WI38 (cell line): ENCODE results near the gene OBSCN.

Source experiments
- H3K4me3 ChIP-seq: 2 replicates; pipeline ENCODE4 v1.5.1; 2011; ENCODE audit warnings: low read depth, mild to moderate bottlenecking, control low read depth, low read length
- TF ChIP-seq, protein P1 (sequence below): IDR thresholded peaks from 2 replicates; pipeline ENCODE4 v1.5.1; 2012; ENCODE audit warnings: low read depth, mild to moderate bottlenecking, control low read depth, low read length

OBSCN gene

DNA sequence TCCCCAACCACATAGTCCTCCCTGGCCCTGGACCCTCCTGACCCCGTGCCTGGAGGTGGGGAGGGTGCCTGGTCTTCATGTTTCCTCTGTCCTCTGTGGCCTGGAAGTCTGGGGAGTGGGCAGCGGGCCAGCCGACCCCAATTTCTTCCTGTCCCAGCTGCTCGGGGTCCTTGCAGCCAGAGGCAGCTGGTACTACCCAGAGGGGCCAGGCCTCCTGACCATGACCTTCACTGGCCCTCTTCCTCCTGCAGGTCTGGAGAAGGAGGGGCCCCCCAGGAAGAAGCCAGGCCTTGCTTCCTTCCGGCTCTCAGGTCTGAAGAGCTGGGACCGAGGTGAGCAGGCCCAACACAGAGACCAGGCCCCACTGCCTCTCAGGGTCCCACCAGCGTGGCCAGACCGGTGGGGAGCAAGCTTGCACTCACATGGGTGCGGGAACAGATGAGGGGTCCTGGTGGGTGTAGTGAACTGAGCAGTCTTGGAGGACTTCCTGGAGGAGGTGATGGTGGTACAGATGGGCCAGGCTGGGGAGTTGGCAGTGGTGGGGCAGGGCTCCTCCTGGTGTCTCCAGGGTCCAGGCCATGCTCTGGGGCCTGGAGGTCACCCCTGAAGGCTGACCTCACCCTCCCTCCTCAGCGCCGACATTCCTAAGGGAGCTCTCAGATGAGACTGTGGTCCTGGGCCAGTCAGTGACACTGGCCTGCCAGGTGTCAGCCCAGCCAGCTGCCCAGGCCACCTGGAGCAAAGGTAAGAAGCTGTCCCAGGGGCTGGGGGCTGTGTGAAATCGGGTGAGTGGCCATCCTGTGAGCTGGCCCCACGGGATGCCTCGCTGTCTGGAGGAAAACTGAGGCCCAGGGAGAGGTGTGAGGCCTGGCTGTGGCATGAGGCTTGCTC is 166.1 kb downstream of the OBSCN start:
- TF ChIP-seq, protein P1, sequence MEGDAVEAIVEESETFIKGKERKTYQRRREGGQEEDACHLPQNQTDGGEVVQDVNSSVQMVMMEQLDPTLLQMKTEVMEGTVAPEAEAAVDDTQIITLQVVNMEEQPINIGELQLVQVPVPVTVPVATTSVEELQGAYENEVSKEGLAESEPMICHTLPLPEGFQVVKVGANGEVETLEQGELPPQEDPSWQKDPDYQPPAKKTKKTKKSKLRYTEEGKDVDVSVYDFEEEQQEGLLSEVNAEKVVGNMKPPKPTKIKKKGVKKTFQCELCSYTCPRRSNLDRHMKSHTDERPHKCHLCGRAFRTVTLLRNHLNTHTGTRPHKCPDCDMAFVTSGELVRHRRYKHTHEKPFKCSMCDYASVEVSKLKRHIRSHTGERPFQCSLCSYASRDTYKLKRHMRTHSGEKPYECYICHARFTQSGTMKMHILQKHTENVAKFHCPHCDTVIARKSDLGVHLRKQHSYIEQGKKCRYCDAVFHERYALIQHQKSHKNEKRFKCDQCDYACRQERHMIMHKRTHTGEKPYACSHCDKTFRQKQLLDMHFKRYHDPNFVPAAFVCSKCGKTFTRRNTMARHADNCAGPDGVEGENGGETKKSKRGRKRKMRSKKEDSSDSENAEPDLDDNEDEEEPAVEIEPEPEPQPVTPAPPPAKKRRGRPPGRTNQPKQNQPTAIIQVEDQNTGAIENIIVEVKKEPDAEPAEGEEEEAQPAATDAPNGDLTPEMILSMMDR = no peak
- H3K4me3 ChIP-seq = no peak overlapping the region

DNA sequence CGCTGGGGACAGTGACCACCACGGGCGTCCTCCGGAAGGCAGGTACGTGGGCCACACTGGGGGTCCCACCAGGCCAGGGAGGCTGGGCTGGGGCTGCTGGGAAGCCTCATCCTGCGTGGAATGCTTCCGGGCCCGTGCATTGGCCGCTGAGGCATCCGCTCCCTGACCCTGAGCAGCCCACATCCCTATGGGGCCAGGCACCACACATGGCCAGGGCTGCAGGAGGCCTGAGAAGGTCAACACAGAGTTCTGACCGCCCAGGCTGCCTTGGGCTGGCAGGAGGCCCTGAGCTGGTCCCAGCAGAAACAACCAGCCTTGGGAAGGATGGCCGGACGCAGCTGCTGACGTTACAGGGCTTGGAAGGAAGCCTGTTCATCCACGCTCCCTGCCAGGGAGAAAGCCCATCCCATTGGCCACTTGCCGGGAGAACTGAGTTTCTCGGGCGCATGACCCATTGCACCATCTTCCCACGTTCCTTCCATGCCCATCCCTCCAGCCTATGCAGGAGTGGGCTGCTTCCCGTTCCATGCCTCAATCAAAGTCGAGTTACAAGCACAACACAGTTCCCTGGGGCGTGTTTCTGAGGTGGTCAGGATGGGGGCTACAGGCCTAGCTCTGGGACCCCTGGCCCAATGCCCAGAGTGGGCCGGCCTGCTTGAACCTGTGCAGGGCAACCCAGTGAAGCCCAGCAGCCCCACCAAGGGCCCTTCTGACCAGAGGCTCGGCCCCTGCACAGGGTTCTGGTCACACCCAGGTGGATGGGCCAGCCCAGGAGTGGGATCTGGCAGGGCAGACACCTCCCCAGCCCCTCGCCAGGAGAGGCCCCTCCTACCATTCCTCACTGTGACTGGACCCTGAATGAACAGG is 167.1 kb downstream of the OBSCN start:
- TF ChIP-seq, protein P1 = no peak
- H3K4me3 ChIP-seq = no peak overlapping the region

DNA sequence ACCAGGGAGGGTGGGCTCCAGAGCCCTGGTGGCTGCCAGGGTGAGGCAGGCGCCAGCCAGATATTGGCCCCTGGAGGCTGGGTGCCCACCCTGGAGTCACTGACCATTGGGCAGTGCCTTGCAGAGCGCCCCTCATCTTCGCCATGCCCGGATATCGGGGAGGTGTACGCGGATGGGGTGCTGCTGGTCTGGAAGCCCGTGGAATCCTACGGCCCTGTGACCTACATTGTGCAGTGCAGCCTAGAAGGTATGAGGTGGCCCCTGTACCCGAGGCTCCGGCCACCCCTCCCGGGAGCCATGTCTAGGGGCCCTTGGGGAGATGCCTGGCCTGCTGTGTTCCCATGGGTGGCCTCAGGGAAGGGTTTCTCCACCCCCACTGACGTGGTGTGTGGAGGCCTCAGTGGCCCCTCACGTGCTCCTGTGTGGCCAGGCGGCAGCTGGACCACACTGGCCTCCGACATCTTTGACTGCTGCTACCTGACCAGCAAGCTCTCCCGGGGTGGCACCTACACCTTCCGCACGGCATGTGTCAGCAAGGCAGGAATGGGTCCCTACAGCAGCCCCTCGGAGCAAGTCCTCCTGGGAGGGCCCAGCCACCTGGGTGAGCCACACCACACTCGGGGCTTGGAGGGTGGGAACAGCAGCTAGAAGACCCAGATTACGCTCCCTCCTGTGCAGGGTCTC is 167.9 kb downstream of the OBSCN start:
- no peak overlapping the region for H3K4me3 ChIP-seq
- TF ChIP-seq, protein P1 = no peak

DNA sequence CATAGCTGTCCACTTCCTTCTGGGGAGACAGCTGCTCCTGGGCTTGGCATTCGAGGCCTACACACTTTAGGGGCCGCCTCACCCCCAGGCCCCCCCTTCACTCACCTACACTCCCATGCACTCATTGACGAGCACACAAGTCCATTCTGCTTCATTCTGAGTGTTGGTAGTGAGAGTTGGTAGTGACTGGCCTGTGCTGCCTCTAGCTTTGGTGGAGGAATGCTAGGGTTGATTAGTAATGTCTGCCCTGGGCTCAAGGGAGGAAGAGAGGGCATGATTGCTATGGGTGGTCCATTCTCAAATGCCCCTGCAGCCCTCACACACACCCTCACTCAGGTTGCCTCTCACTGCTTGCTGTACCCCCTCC is 168.4 kb downstream of the OBSCN start:
- TF ChIP-seq, protein P1 = no peak
- H3K4me3 ChIP-seq = no peak overlapping the region

DNA sequence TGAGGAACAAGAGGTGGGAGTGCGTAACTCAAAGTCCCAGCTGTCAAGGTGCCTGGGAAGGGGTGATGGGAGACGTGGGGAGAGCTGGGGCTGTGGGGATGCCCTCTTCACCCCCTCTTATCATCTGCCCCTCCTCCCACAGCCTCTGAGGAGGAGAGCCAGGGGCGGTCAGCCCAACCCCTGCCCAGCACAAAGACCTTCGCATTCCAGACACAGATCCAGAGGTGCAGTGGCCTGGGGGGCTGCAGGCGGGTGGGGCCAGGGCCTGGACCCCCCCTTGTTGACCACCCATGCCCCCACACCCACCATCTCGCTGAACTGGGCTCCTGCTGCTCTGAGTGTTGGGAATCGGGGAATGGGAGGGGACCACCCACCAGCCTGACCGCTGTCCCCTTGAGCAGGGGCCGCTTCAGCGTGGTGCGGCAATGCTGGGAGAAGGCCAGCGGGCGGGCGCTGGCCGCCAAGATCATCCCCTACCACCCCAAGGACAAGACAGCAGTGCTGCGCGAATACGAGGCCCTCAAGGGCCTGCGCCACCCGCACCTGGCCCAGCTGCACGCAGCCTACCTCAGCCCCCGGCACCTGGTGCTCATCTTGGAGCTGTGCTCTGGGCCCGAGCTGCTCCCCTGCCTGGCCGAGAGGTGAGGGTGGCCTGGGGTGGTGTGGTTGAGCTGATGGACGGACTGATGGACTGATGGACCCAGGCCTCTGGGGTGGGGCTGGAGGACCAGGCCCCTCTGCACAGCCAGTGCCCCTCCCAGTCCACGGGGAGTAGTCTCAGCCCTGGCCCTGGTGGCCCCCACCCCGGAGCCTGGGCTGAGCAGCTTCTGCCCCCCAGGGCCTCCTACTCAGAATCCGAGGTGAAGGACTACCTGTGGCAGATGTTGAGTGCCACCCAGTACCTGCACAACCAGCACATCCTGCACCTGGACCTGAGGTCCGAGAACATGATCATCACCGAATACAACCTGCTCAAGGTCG is 169.1 kb downstream of the OBSCN start:
- H3K4me3 ChIP-seq = no peak overlapping the region
- TF ChIP-seq, protein P1 = no peak

DNA sequence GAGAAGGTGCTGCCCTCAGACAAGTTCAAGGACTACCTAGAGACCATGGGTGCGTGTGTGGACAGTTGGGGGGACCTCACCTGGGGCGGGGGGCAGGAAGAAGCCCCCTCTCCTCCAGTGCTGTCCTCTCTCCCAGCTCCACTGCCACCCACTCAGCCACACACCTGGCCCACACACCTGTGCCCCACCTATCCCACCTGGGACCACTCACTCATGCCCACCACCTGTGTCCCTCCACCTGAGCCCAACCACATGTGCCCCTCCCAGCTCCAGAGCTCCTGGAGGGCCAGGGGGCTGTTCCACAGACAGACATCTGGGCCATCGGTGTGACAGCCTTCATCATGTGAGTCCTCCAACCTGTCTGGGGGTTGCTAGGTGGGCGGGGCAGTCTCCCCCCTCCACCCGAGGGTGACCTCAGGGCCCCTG is 169.8 kb downstream of the OBSCN start:
- no peak overlapping the region for H3K4me3 ChIP-seq
- TF ChIP-seq, protein P1 = no peak
